ENCODE results near the gene NT5DC2.

DNA sequence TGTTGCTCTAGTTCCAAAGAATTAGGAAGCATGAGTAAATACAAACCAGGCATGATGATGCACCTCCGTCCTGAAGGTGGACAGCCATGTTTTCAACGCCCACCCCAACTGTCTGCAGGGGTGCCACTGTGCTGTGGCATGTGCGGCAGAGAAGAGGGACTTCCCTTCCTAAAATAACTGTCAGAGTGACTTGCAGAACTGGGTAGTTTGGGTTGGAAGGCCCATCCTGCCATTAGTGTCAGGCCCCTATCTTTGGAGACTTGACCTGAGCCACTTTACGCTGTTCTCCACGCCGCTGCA, 55.9 kb downstream of the NT5DC2 start:
- TF ChIP-seq CTCF (conservative IDR thresholded peaks at IDR 0.05 in 1 of 2, IDR thresholded peaks at IDR 0.05 in 1 of 2; ENCODE audit: low read depth in 1 of 2, low read length in 2 of 2) (no peak), EZH2 (IDR thresholded peaks at IDR 0.05; ENCODE audit: low read length, missing control alignments) (no peak)

Data from fibroblast of lung (primary cell).